HFF-Myc (cell line): Measurements from ENCODE around the gene SCARF2.
"Not testable (repeated sequence)": the region's sequence is repeated elsewhere in the genome, so short reads cannot be mapped to it uniquely, and the experiment has no call there.

Experiments used
- DNase-seq: peaks from one replicate; pipeline ENCODE4 v3.0.0-alpha.2; 2011; ENCODE audit warnings: low read depth; ENCODE audit errors: extremely low read depth
- H3K4me3 ChIP-seq: replicated peaks from 2 replicates; pipeline ENCODE4 v1.5.1; 2011; ENCODE audit warnings: low read depth, mild to moderate bottlenecking, control low read depth, low read length
- CTCF ChIP-seq: IDR thresholded peaks from 2 replicates; pipeline ENCODE4 v1.5.1; 2012; ENCODE audit warnings: mild to moderate bottlenecking, low read depth, low read length, control low read depth; ENCODE audit errors: missing control alignments

The SCARF2 gene

GRCh38 chr22:20437613-20438426, at the start of gene SCARF2:
TSS of gene SCARF2 (minus strand) at chr22:20437825. CDS start at chr22:20437754, 71 bp downstream.
- H3K4me3 ChIP-seq: peak within 1 kb of the TSS; percentile 79
- no peak for DNase-seq
- TF ChIP-seq CTCF: no peak

- DNase-seq: no peak
- TF ChIP-seq CTCF: no peak
- H3K4me3 ChIP-seq: no peak overlapping the region
These were observed 48.6 kb upstream of the SCARF2 start for GRCh38 chr22:20486229-20486628.

GRCh38 chr22:20484948-20485683, 47.5 kb upstream of the SCARF2 start:
- no peak for TF ChIP-seq CTCF
- no peak overlapping the region for H3K4me3 ChIP-seq
- no peak for DNase-seq

- no peak overlapping the region for H3K4me3 ChIP-seq
- DNase-seq: no peak
These were observed 46.1 kb upstream of the SCARF2 start for GRCh38 chr22:20483771-20484170.

GRCh38 chr22:20483143-20483506, 45.5 kb upstream of the SCARF2 start:
- DNase-seq, H3K4me3 ChIP-seq: not testable (repeated sequence)

More at GRCh38 chr22:20483771-20484170, 46.1 kb upstream of the SCARF2 start:
- TF ChIP-seq CTCF: no peak

GRCh38 chr22:20479612-20480196, 42.1 kb upstream of the SCARF2 start:
- no peak for DNase-seq
- TF ChIP-seq CTCF: no peak
- no peak overlapping the region for H3K4me3 ChIP-seq

GRCh38 chr22:20478059-20478458, 40.4 kb upstream of the SCARF2 start:
- not testable (repeated sequence) for DNase-seq, H3K4me3 ChIP-seq

- H3K4me3 ChIP-seq, DNase-seq: not testable (repeated sequence)
These were observed 37.9 kb upstream of the SCARF2 start for GRCh38 chr22:20475569-20475968.
